A549 (cell line): ENCODE measurements around the gene SPECC1.

Source experiments
- CBX2 ChIP-seq: fragments of 200-600 bp; sonication (generic); IDR thresholded peaks from 2 replicates; pipeline ENCODE4 v1.6.1; 2016; ENCODE audit warnings: low read depth, mild to moderate bottlenecking, borderline replicate concordance
- CEBPB ChIP-seq, 2 experiments: fragments of >200 bp in 1 of 2; sonication (Bioruptor Twin) in 1 of 2; formaldehyde crosslinking in 1 of 2; IDR thresholded peaks; 2 replicates each; pipeline ENCODE4 v1.6.1; 2012 to 2016
- CTCF ChIP-seq: fragments of >200 bp; sonication (Bioruptor Twin); formaldehyde crosslinking; IDR thresholded peaks from 3 replicates; pipeline ENCODE4 v1.5.1; 2016
- EHMT2 ChIP-seq: fragments of 200-600 bp; sonication (generic); IDR thresholded peaks from 2 replicates; pipeline ENCODE4 v1.6.1; 2016; ENCODE audit warnings: antibody characterized with exemption, low read depth, mild to moderate bottlenecking, moderate library complexity
- POLR2A ChIP-seq: IDR thresholded peaks from 2 replicates; pipeline ENCODE4 v1.6.1; 2012; ENCODE audit warnings: mild to moderate bottlenecking, low read length
- POLR2AphosphoS2 ChIP-seq: conservative IDR thresholded peaks from 2 replicates; pipeline ENCODE4 v1.6.1; 2012; ENCODE audit warnings: low read length, improper control_type of control experiment, inconsistent platforms
- RAD21 ChIP-seq, 2 experiments: fragments of >200 bp in 1 of 2; sonication (Bioruptor Twin) in 1 of 2; formaldehyde crosslinking in 1 of 2; IDR thresholded peaks in 1 of 2; conservative IDR thresholded peaks in 1 of 2; 2 replicates in 1 of 2; 3 replicates in 1 of 2; pipeline ENCODE4 v1.6.1; 2012 to 2018; ENCODE audit warnings: inconsistent platforms in 1 of 2
- SMC3 ChIP-seq: fragments of >200 bp; sonication (Bioruptor Twin); formaldehyde crosslinking; IDR thresholded peaks from 3 replicates; pipeline ENCODE4 v1.6.1; 2018; ENCODE audit warnings: inconsistent platforms
- ZNF302 ChIP-seq: fragments of 250-450 bp; sonication (Bioruptor Pico); IDR thresholded peaks from 2 replicates; pipeline ENCODE4 v1.9.0; 2021; ENCODE audit warnings: inconsistent platforms, mild to moderate bottlenecking, moderate library complexity
- ZSCAN20 ChIP-seq: fragments of 250-450 bp; sonication (Bioruptor Pico); IDR thresholded peaks from 2 replicates; pipeline ENCODE4 v1.8.0; 2022; ENCODE audit warnings: mild to moderate bottlenecking, moderate library complexity
- TF ChIP-seq, protein P1 (sequence below): fragments of 450-650 bp; IDR thresholded peaks from 2 replicates; pipeline ENCODE4 v1.6.1; 2014; ENCODE audit warnings: antibody characterized with exemption

- TF ChIP-seq SMC3 (no peak), CTCF (no peak), CBX2 (no peak), CEBPB (IDR thresholded peaks at IDR 0.05) (no peak), ZSCAN20 (CRISPR knock-in tag) (no peak), POLR2AphosphoS2 (no peak), POLR2A (no peak), RAD21 (conservative IDR thresholded peaks at IDR 0.05 in 1 of 2, IDR thresholded peaks at IDR 0.05 in 1 of 2) (no peak), EHMT2 (no peak), ZNF302 (no peak)
- TF ChIP-seq, protein P1, sequence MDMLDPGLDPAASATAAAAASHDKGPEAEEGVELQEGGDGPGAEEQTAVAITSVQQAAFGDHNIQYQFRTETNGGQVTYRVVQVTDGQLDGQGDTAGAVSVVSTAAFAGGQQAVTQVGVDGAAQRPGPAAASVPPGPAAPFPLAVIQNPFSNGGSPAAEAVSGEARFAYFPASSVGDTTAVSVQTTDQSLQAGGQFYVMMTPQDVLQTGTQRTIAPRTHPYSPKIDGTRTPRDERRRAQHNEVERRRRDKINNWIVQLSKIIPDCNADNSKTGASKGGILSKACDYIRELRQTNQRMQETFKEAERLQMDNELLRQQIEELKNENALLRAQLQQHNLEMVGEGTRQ: no peak
These were observed 145.3 kb downstream of the SPECC1 start for GRCh38 chr17:20154286-20155000.
